HCT116 (cell line): ENCODE results near the gene TBC1D16.

ENCODE experiments used
- ATF3 ChIP-seq: IDR thresholded peaks from 2 replicates; pipeline ENCODE4 v1.6.1; 2012
- CEBPB ChIP-seq: IDR thresholded peaks from 2 replicates; pipeline ENCODE4 v1.6.1; 2012; ENCODE audit warnings: low read depth
- CTCF ChIP-seq, 3 experiments: fragments of 200-600 bp in 1 of 3; sonication (generic) in 1 of 3; IDR thresholded peaks in 2 of 3; conservative IDR thresholded peaks in 1 of 3; 2 replicates each; pipeline ENCODE4 v1.5.1; 2012 to 2017; ENCODE audit warnings: low read depth in 2 of 3, low read length in 2 of 3, antibody characterized with exemption in 1 of 3, borderline replicate concordance in 1 of 3, control low read depth in 1 of 3, mild to moderate bottlenecking in 1 of 3, mixed read lengths in 1 of 3, mixed run types in 1 of 3, moderate library complexity in 1 of 3; ENCODE audit not compliant: insufficient read depth in 1 of 3
- ELF1 ChIP-seq: IDR thresholded peaks from 2 replicates; pipeline ENCODE4 v1.6.1; 2012; ENCODE audit warnings: low read depth, borderline replicate concordance
- EZH2 ChIP-seq: fragments of 200-600 bp; sonication (generic); IDR thresholded peaks from 2 replicates; pipeline ENCODE4 v1.6.1; 2017; ENCODE audit warnings: antibody characterized with exemption, mixed run types
- MAX ChIP-seq: IDR thresholded peaks from 2 replicates; pipeline ENCODE4 v1.6.1; 2012
- POLR2A ChIP-seq: IDR thresholded peaks from 2 replicates; pipeline ENCODE4 v1.7.0; 2011; ENCODE audit warnings: borderline replicate concordance; ENCODE audit not compliant: insufficient read depth, insufficient read length; ENCODE audit errors: extremely low read depth
- SIN3A ChIP-seq: IDR thresholded peaks from 2 replicates; pipeline ENCODE4 v1.6.1; 2012; ENCODE audit warnings: low read depth
- TCF7L2 ChIP-seq: IDR thresholded peaks from 2 replicates; pipeline ENCODE4 v1.7.0; 2011; ENCODE audit warnings: borderline replicate concordance, inconsistent platforms; ENCODE audit not compliant: insufficient read depth, insufficient read length; ENCODE audit errors: extremely low read depth

- TF ChIP-seq ATF3 (no peak), MAX (no peak), CTCF (IDR thresholded peaks at IDR 0.05 in 2 of 3, conservative IDR thresholded peaks at IDR 0.05 in 1 of 3; ENCODE audit: borderline replicate concordance in 1 of 3, insufficient read depth in 1 of 3, low read depth in 2 of 3, low read length in 2 of 3) (no peak), TCF7L2 (no peak), CEBPB (no peak), ELF1 (no peak), POLR2A (no peak), EZH2 (no peak), SIN3A (no peak)
Observed at GRCh38 chr17:79984877-79985276, 50.8 kb downstream of the TBC1D16 start.
